Measurements from ENCODE around the gene CEP250. TPM values are rescaled to one million over a fixed set of nuclear protein-coding genes. Genes with fewer than 3 reads are reported as not detected.

CEP250 gene
- total and polyA plus RNA-seq, 2 donors = 12.5 to 17.6 TPM

DNA sequence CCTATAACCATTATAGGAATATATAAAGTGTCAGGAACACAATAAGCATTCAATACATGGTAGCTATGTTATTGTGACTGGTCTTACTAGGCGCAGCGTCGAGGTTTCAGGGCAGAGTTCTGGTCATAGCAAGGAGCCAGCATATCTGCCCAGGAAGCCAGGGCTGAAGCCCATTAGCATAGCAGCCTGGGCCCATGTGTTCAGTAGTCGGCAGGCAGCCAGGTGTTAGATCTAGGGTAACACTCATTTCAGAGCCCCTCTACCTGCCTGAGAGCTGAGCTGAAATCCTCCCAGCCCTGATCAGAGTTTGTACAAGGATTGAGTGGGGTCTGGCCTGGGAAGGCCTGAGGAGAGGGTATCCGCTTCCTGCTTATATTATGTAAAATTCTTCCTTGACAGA lies 41.9 kb downstream of the CEP250 start:
- no peak for DNase-seq (ENCODE audit: low read depth in 6 of 9, low spot score in 9 of 9)
- Histone ChIP-seq H3K27me3 (ENCODE audit: control insufficient read depth in 2 of 2, insufficient read depth in 1 of 2, low read length in 1 of 2) (no peaks in the 10 kb centered on the region), H3K4me1 (ENCODE audit: control insufficient read depth in 2 of 2, insufficient read depth in 2 of 2, low read length in 2 of 2) (no peaks in the 10 kb centered on the region), H3K36me3 (ENCODE audit: control insufficient read depth in 2 of 2, insufficient read depth in 2 of 2, low read length in 1 of 2) (peaks cover 76 to 91% of the 10 kb centered on the region in 2 donors), H3K9me3 (ENCODE audit: control insufficient read depth in 2 of 2, insufficient read depth in 1 of 2, low read length in 1 of 2) (no peaks in the 10 kb centered on the region), H3K27ac (ENCODE audit: low read depth in 1 of 2, low read length in 1 of 2) (no peak overlapping the region), H3K4me3 (ENCODE audit: low read length in 2 of 2) (no peak overlapping the region)
- 97% methylated on average over 5 of the region's 5 CpGs for WGBS

GRCh38 chr20:35497780-35498189 lies 42.4 kb downstream of the CEP250 start:
- Histone ChIP-seq H3K36me3 (ENCODE audit: control insufficient read depth in 2 of 2, insufficient read depth in 2 of 2, low read length in 1 of 2) (peaks cover 78 to 93% of the 10 kb centered on the region in 2 donors), H3K4me3 (ENCODE audit: low read length in 2 of 2) (no peak overlapping the region), H3K27me3 (ENCODE audit: control insufficient read depth in 2 of 2, insufficient read depth in 1 of 2, low read length in 1 of 2) (no peaks in the 10 kb centered on the region), H3K9me3 (ENCODE audit: control insufficient read depth in 2 of 2, insufficient read depth in 1 of 2, low read length in 1 of 2) (no peaks in the 10 kb centered on the region), H3K4me1 (ENCODE audit: control insufficient read depth in 2 of 2, insufficient read depth in 2 of 2, low read length in 2 of 2) (no peaks in the 10 kb centered on the region), H3K27ac (ENCODE audit: low read depth in 1 of 2, low read length in 1 of 2) (no peak overlapping the region)
- WGBS = 97% methylated on average over 9 of the region's 9 CpGs
- no peak for DNase-seq (ENCODE audit: low read depth in 6 of 9, low spot score in 9 of 9)

GRCh38 chr20:35499271-35499670 lies 43.9 kb downstream of the CEP250 start:
- WGBS = 100% methylated on average over 1 of the region's 1 CpG
- Histone ChIP-seq H3K27ac (ENCODE audit: low read depth in 1 of 2, low read length in 1 of 2) (no peak overlapping the region), H3K27me3 (ENCODE audit: control insufficient read depth in 2 of 2, insufficient read depth in 1 of 2, low read length in 1 of 2) (no peaks in the 10 kb centered on the region), H3K4me3 (ENCODE audit: low read length in 2 of 2) (no peak overlapping the region), H3K36me3 (ENCODE audit: control insufficient read depth in 2 of 2, insufficient read depth in 2 of 2, low read length in 1 of 2) (peaks cover 80 to 96% of the 10 kb centered on the region in 2 donors), H3K9me3 (ENCODE audit: control insufficient read depth in 2 of 2, insufficient read depth in 1 of 2, low read length in 1 of 2) (no peaks in the 10 kb centered on the region), H3K4me1 (ENCODE audit: control insufficient read depth in 2 of 2, insufficient read depth in 2 of 2, low read length in 2 of 2) (no peaks in the 10 kb centered on the region)
- DNase-seq (ENCODE audit: low read depth in 6 of 9, low spot score in 9 of 9) = no peak

DNA sequence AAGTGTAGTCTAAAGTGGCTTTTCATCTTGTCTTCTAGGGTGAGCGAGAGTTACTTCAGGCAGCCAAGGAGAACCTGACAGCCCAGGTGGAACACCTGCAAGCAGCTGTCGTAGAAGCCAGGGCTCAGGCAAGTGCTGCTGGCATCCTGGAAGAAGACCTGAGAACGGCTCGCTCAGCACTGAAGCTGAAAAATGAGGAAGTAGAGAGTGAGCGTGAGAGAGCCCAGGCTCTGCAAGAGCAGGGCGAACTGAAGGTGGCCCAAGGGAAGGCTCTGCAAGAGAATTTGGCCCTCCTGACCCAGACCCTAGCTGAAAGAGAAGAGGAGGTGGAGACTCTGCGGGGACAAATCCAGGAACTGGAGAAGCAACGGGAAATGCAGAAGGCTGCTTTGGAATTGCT lies 47.0 kb downstream of the CEP250 start:
- DNase-seq (ENCODE audit: low read depth in 6 of 9, low spot score in 9 of 9) = no peak
- Histone ChIP-seq H3K4me1 (ENCODE audit: control insufficient read depth in 2 of 2, insufficient read depth in 2 of 2, low read length in 2 of 2) (no peaks in the 10 kb centered on the region), H3K36me3 (ENCODE audit: control insufficient read depth in 2 of 2, insufficient read depth in 2 of 2, low read length in 1 of 2) (peaks cover 90 to 95% of the 10 kb centered on the region in 2 donors), H3K27ac (ENCODE audit: low read depth in 1 of 2, low read length in 1 of 2) (no peak overlapping the region), H3K9me3 (ENCODE audit: control insufficient read depth in 2 of 2, insufficient read depth in 1 of 2, low read length in 1 of 2) (no peaks in the 10 kb centered on the region), H3K4me3 (ENCODE audit: low read length in 2 of 2) (no peak overlapping the region), H3K27me3 (ENCODE audit: control insufficient read depth in 2 of 2, insufficient read depth in 1 of 2, low read length in 1 of 2) (no peaks in the 10 kb centered on the region)
- 62% methylated on average over 8 of the region's 8 CpGs for WGBS

GRCh38 chr20:35503281-35503680 lies 47.9 kb downstream of the CEP250 start:
- no peaks in the 10 kb centered on the region for H3K9me3 ChIP-seq (ENCODE audit: control insufficient read depth in 2 of 2, insufficient read depth in 1 of 2, low read length in 1 of 2)
- H3K27ac ChIP-seq (ENCODE audit: low read depth in 1 of 2, low read length in 1 of 2) = no peak overlapping the region
- peaks cover 90 to 95% of the 10 kb centered on the region in 2 donors for H3K36me3 ChIP-seq (ENCODE audit: control insufficient read depth in 2 of 2, insufficient read depth in 2 of 2, low read length in 1 of 2)
- 98% methylated on average over 10 of the region's 10 CpGs for WGBS
- DNase-seq (ENCODE audit: low read depth in 6 of 9, low spot score in 9 of 9) = no peak
- H3K27me3 ChIP-seq (ENCODE audit: control insufficient read depth in 2 of 2, insufficient read depth in 1 of 2, low read length in 1 of 2) = no peaks in the 10 kb centered on the region
- H3K4me3 ChIP-seq (ENCODE audit: low read length in 2 of 2) = no peak overlapping the region
- H3K4me1 ChIP-seq (ENCODE audit: control insufficient read depth in 2 of 2, insufficient read depth in 2 of 2, low read length in 2 of 2) = no peaks in the 10 kb centered on the region

DNA sequence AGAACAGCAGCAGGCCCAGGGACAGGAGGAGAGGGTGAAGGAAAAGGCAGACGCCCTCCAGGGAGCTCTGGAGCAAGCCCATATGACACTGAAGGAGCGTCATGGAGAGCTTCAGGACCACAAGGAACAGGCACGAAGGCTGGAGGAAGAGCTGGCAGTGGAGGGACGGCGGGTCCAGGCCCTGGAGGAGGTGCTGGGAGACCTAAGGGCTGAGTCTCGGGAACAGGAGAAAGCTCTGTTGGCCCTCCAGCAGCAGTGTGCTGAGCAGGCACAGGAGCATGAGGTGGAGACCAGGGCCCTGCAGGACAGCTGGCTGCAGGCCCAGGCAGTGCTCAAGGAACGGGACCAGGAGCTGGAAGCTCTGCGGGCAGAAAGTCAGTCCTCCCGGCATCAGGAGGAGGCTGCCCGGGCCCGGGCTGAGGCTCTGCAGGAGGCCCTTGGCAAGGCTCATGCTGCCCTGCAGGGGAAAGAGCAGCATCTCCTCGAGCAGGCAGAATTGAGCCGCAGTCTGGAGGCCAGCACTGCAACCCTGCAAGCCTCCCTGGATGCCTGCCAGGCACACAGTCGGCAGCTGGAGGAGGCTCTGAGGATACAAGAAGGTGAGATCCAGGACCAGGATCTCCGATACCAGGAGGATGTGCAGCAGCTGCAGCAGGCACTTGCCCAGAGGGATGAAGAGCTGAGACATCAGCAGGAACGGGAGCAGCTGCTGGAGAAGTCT lies 48.6 kb downstream of the CEP250 start:
- DNase-seq (ENCODE audit: low read depth in 6 of 9, low spot score in 9 of 9) = no peak
- H3K36me3 ChIP-seq (ENCODE audit: control insufficient read depth in 2 of 2, insufficient read depth in 2 of 2, low read length in 1 of 2) = peaks cover 92 to 93% of the 10 kb centered on the region in 2 donors
- H3K9me3 ChIP-seq (ENCODE audit: control insufficient read depth in 2 of 2, insufficient read depth in 1 of 2, low read length in 1 of 2) = no peaks in the 10 kb centered on the region
- WGBS = 94% methylated on average over 16 of the region's 16 CpGs
- no peak overlapping the region for H3K4me3 ChIP-seq (ENCODE audit: low read length in 2 of 2)
- H3K27me3 ChIP-seq (ENCODE audit: control insufficient read depth in 2 of 2, insufficient read depth in 1 of 2, low read length in 1 of 2) = no peaks in the 10 kb centered on the region
- no peak overlapping the region for H3K27ac ChIP-seq (ENCODE audit: low read depth in 1 of 2, low read length in 1 of 2)
- H3K4me1 ChIP-seq (ENCODE audit: control insufficient read depth in 2 of 2, insufficient read depth in 2 of 2, low read length in 2 of 2) = no peaks in the 10 kb centered on the region

- no peaks in the 10 kb centered on the region for H3K4me1 ChIP-seq (ENCODE audit: control insufficient read depth in 2 of 2, insufficient read depth in 2 of 2, low read length in 2 of 2)
- no peaks in the 10 kb centered on the region for H3K9me3 ChIP-seq (ENCODE audit: control insufficient read depth in 2 of 2, insufficient read depth in 1 of 2, low read length in 1 of 2)
- no peak overlapping the region for H3K27ac ChIP-seq (ENCODE audit: low read depth in 1 of 2, low read length in 1 of 2)
- DNase-seq (ENCODE audit: low read depth in 6 of 9, low spot score in 9 of 9) = no peak
- H3K36me3 ChIP-seq (ENCODE audit: control insufficient read depth in 2 of 2, insufficient read depth in 2 of 2, low read length in 1 of 2) = peaks cover 93% of the 10 kb centered on the region in 2 donors
- no peak overlapping the region for H3K4me3 ChIP-seq (ENCODE audit: low read length in 2 of 2)
- no peaks in the 10 kb centered on the region for H3K27me3 ChIP-seq (ENCODE audit: control insufficient read depth in 2 of 2, insufficient read depth in 1 of 2, low read length in 1 of 2)
- 96% methylated on average over 5 of the region's 5 CpGs for WGBS
Measured at GRCh38 chr20:35504751-35505150, 49.4 kb downstream of the CEP250 start.

- H3K4me3 ChIP-seq (ENCODE audit: low read length in 2 of 2) = no peak overlapping the region
- 95% methylated on average over 3 of the region's 3 CpGs for whole genome bisulfite sequencing
- H3K4me1 ChIP-seq (ENCODE audit: control insufficient read depth in 2 of 2, insufficient read depth in 2 of 2, low read length in 2 of 2) = no peaks in the 10 kb centered on the region
- H3K36me3 ChIP-seq (ENCODE audit: control insufficient read depth in 2 of 2, insufficient read depth in 2 of 2, low read length in 1 of 2) = peaks cover 89 to 94% of the 10 kb centered on the region in 2 donors
- no peaks in the 10 kb centered on the region for H3K27me3 ChIP-seq (ENCODE audit: control insufficient read depth in 2 of 2, insufficient read depth in 1 of 2, low read length in 1 of 2)
- DNase-seq (ENCODE audit: low read depth in 6 of 9, low spot score in 9 of 9) = no peak
- no peak overlapping the region for H3K27ac ChIP-seq (ENCODE audit: low read depth in 1 of 2, low read length in 1 of 2)
- no peaks in the 10 kb centered on the region for H3K9me3 ChIP-seq (ENCODE audit: control insufficient read depth in 2 of 2, insufficient read depth in 1 of 2, low read length in 1 of 2)
Measured at GRCh38 chr20:35506179-35506578, 50.8 kb downstream of the CEP250 start.

GRCh38 chr20:35506872-35507638 lies 51.7 kb downstream of the CEP250 start:
- no peaks in the 10 kb centered on the region for H3K4me1 ChIP-seq (ENCODE audit: control insufficient read depth in 2 of 2, insufficient read depth in 2 of 2, low read length in 2 of 2)
- 95% methylated on average over 6 of the region's 6 CpGs for WGBS
- no peaks in the 10 kb centered on the region for H3K27me3 ChIP-seq (ENCODE audit: control insufficient read depth in 2 of 2, insufficient read depth in 1 of 2, low read length in 1 of 2)
- H3K4me3 ChIP-seq (ENCODE audit: low read length in 2 of 2) = no peak overlapping the region
- no peak for DNase-seq (ENCODE audit: low read depth in 6 of 9, low spot score in 9 of 9)
- peaks cover 90 to 94% of the 10 kb centered on the region in 2 donors for H3K36me3 ChIP-seq (ENCODE audit: control insufficient read depth in 2 of 2, insufficient read depth in 2 of 2, low read length in 1 of 2)
- H3K27ac ChIP-seq (ENCODE audit: low read depth in 1 of 2, low read length in 1 of 2) = no peak overlapping the region
- no peaks in the 10 kb centered on the region for H3K9me3 ChIP-seq (ENCODE audit: control insufficient read depth in 2 of 2, insufficient read depth in 1 of 2, low read length in 1 of 2)

Measured in thymus (tissue), 11 donors.